ENCODE results near the gene PROK1.
A peak's percentile ranks its signal among the peaks of the same experiment; 100 is the strongest.

Gene PROK1

DNA sequence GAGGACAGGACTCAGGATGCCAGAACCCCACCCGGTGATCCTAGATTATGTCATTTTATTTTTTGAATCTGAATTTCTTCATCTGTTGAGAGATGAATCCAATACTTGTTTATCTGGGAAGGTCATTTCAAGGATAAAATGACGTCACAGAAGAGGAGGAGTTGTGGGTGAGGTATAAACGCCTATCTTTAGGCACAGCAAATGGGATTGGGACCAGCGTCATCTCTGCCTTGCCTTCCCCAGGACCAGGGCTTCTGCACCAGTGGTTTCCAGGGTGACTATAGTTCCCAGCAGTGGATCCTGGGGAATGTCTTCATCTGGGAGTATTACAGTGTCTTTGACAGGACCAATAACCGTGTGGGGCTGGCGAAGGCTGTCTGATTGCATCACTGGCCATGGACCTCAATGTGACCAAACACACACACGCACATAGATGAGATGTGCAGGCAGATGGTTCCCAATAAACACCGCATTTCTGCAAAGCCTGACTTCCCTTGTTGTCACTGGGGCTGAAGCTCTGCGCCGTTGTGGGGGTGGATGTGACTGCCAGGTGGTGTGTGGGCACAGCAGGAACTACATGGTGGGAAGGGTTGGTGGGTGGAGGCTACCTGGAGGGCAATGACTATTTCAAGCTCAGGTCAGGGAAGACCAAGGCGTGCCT is 40.0 kb downstream of the PROK1 start:
- no peak for DNase-seq

DNA sequence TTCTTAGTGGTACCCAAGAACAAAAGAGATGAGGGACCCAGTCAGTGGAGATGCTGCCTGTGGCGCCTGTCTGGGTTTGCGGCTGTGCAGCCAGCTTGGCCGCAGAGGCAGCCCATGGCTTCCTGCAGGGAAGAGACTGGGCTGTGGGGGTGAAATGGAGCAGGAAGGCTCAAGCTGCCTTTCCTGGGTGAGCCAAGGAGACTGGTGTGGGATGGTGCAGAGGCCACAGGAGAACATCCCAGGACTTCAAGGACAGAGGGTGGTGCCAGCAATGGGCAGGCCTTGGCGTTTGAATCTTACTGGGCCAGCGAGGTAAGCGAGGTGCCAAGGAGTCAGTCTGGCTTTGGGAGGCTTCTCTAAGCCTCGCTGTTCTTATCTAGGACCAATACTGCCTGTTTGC is 41.6 kb downstream of the PROK1 start:
- DNase-seq, result no peak

GRCh38 chr1:110493059-110493699 is 42.2 kb downstream of the PROK1 start:
- no peak for DNase-seq

- DNase-seq, result no peak
Measured at GRCh38 chr1:110494036-110494435, 43.1 kb downstream of the PROK1 start.

- no peak for DNase-seq
Measured at GRCh38 chr1:110494522-110495406, 43.8 kb downstream of the PROK1 start.

- DNase-seq, result peak; percentile 42
Measured at GRCh38 chr1:110495926-110496600, 45.1 kb downstream of the PROK1 start.

- DNase-seq, result no peak
Measured at GRCh38 chr1:110498270-110498669, 47.3 kb downstream of the PROK1 start.

- DNase-seq, result no peak
Measured at GRCh38 chr1:110501488-110502132, 50.7 kb downstream of the PROK1 start.

GRCh38 chr1:110502402-110503151 is 51.6 kb downstream of the PROK1 start:
- no peak for DNase-seq

DNA sequence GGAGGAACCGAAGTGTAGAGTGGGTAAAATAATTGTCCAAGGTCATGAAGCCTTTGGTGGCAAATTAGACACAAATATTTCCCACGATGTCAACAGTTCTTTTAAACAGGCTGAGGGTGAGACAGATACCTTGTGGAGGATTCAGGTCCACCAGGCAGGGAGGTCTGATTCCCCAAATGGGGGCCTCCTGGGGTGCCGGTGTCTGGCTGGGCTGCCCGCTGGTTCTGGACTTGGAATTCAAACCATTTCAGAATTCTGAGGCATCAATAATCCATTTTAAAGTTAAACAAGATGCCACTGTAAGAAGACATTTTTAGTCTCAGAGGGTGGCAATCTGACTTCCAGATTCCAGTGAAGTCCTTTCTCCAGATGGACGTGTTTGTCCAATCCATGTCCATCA is 52.5 kb downstream of the PROK1 start:
- no peak for DNase-seq

DNA sequence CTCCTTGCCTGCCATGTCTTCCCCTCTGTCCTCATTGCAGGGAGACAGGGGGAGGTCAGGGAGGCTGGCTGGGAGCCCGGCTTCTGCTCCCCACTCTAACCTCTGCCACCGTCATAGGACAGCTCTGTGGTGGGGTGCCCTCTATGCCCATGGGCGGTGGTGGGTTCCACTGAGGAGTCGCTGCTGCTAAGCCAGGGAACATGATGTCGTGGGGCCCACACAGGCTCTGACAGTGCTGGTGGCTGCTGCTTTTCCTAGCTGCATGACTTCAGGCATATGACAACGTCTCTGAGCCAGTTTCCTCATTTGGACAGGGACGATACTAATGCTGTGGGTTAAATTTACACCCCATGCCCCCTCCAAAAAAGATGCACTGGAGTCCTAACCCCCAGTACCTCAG is 53.3 kb downstream of the PROK1 start:
- no peak for DNase-seq

- DNase-seq, result no peak
Measured at GRCh38 chr1:110505596-110505995, 54.6 kb downstream of the PROK1 start.

DNA sequence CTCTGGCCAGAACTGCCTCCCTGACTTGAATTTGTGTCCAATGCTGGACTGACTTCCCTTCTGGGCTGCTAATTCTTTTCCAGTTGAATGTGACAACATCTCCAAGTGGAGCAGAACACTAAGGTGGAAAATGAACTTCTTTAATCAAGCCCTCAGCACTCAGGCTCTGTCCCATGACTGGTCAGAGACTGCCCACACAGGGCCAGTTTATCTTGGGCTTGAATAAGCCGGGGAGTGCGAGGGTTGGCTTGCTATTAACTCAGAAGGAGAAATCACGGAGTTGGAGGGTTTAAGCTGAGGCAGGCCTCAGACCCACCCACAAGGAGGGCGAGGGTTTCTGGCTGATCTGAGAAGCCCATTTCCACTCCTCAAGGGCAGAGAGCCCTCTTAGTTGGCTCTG is 55.6 kb downstream of the PROK1 start:
- DNase-seq, result no peak
